Fibroblast of the conjunctiva (primary cell): Measurements from ENCODE around the gene POLE3.
"Not testable (repeated sequence)": the region's sequence is repeated elsewhere in the genome, so short reads cannot be mapped to it uniquely, and the experiment has no call there.

Source experiments
- DNase-seq: peaks from one replicate; pipeline ENCODE4 v3.0.0-alpha.2; 2010; ENCODE audit warnings: low read depth

POLE3 gene

DNA sequence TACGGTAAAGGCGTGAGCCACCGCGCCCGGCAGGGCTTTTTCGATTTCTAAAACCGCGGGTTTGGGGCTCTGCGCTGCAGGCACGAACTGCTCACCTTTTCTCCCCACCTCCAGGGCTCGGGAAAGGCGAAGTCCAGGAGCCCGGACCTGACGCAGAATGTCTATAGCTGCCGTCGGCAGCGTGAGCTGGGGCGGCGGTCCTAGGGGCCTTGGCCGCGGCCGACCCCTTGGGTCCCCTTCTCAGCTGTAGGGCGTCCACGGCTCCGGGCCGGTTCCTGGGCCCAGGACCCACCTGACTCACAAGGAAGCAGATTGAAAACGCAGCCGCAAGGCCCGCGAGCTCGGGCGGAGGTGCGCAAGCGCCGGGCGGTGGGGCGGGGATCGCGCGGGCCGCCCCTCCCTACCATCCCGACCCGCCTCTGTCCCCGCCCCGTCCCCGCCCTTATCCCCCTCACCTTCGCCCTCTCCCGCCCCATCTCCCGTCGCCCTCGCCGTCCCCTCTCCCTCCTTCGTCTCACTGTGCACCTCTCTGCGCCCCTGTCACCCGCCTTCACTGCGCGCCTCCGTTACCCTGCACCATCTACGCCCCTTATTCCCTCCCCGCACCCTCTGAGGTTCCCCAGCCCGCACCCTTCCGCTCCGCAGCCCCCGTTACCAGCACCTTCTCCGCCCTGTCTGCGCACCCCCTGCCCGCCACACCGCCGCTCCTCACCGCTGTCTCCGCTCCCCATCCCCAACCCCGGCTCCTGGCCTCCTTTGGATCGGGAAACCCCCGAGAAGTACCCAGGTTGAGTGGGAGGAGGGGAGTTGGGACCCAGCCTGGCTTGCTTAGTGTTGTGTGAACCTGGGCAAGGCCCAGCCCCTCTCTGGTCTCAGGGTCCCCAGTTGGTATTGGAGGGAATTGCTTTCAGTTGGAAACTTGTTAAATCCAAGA is 33.6 kb downstream of the POLE3 start, which contains the start of gene HDHD3:
TSS of gene HDHD3 (minus strand) at position 353 of the 934 bp plus-strand sequence. CDS start 2,632 bp downstream, outside the sequence.
- peak; percentile 31 for DNase-seq

DNA sequence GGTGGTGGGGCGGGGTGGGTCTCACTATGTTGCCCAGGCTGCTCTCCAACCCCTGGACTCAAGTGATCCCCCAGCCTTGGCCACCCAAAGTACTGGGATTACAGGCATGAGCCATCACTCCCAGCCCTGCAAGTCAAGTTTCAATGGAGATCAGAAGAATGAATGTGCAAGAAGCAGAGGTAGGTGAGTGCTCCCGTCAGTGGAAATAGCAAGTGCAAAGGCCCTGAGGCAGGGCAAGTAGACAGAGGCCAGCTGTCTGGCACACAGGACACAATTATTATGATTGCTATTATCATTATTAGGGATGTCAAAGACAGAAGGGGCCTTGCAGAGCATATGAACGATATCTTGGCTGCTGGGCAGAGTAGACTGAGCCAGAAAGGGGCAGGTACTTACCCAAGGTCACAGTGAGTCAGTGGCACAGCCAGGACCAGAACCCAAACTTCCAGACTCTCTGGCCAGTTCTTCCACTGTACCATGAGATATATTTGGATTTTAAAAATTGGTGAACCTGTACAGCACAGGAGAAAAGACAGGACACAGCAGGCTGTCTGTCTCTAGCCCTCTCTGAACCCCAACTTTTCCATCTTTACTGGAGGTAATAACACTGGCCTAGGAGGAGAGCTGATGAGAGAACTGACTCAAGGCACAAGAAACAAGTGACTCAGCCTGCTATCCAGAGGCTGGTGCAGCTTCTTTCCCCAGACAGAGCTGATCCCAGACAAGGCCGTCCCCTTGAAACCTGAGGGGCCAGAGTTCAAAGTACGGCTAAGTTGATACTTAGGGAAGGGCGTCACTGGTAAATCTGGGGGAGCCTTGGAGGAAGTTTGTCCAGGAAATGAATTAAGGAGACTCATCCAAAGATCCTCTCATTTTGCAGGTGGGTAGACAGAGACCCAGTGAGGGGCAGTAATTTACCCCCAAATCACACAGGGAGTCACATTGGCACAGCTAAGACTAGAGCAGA is 35.1 kb downstream of the POLE3 start:
- no peak for DNase-seq

DNA sequence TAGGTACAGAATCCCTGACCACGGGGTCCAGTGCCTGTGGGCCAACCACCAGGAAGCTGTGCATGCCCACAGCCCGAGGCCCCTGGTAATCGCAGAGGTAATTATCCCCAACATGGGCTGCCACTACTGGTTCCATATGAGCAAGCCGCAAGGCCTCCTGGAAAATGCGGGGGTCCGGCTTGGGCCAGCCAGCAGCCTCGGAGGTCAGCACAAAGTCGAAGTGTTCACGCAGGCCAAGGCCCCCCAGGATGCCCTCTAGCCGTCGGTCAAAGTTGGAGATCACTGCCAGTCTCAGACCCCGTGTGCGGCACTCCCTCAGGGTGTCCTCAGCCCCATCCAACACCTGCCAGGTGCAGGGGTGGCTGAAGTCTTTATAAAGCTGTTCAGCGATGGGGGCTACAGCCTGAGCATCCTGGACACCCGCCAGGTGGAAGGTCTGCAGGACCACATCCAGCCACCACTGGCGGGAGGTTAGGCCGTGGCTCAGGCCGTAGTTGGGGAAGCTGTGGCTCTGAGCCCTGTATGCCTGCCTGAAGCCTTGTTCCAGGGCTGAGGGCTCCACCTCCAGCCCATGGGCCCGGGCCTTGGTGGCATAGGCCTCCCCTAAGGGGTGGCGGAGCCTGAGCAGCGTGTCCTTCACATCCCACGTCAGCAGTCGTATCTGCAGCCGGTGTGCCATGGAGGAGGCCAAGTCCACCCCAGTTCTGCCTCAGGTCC is 36.6 kb downstream of the POLE3 start:
- no peak for DNase-seq

DNA sequence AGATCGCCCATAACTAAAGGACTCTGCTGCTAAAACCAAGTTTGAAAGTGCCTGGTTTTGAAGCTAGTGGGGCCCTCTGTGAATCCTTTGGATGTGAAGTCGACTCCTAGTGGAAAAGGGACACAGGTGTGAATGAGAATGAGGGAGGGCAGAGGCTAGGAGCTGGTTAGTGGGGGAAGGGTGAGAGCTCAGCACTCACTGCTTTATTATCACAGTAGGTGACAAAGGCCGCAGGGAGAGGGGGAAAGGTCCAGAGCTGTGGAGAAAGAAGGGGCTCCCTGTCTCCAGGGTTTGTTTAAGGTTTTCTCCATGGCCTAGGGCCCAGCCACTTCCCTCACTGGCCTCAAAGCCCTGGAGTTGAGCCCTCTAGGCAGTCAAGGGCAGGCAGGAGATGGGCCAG is 37.2 kb downstream of the POLE3 start:
- no peak for DNase-seq

DNA sequence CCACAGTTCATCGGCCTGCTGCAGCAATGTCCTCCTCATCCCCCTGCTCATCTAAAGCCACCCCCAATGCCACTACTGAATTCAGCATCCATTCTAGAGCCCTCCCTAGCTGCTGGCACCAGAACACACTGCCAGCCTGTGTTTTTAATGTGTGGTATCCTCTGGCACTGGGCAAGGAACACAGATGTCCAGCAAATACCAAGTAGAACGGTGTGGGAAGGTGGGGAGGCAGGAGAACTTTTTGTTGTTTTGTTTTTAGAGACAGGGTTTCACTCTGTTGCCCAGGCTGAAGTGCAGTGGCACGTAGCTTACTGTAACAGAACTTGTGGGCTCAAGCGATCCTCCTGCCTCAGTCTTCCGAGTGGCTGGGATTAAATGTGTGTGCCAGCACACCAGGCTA is 38.4 kb downstream of the POLE3 start:
- no peak for DNase-seq

DNA sequence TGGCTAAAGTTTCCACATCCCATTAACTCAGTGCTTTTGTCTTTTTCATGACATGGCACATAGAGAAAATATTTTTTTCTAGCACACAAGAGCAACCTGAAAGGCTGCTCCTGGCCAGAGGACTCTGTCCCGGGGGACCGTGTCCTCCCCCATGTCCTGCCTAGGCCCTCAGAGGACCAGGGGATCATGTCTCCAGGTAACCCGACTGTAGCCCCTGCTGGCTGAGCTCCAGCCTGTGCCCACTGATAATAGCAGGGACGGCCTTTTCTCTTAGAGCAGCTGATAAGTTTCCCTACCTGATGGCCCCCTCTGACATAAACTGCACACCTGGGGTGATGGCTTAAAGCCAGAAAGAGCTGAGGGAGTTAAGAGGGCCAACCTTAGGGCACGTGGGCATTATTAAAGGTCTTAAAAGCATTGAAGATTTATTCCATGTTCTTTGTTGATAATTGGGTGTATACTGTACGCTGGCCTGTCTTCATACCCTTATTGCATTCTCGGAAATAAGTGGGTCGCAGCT is 39.6 kb downstream of the POLE3 start:
- no peak for DNase-seq

DNA sequence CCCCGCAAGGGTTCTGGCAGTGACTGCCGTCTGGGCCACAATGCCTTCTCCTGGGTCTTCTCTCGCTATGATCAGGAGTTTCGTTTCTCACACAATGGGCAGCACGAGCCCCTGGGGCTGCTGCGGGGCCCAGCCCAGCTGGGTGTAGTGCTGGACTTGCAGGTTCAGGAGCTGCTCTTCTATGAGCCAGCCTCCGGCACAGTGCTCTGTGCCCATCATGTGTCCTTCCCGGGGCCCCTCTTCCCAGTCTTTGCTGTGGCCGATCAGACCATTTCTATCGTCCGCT is 40.7 kb downstream of the POLE3 start:
- DNase-seq = no peak

DNA sequence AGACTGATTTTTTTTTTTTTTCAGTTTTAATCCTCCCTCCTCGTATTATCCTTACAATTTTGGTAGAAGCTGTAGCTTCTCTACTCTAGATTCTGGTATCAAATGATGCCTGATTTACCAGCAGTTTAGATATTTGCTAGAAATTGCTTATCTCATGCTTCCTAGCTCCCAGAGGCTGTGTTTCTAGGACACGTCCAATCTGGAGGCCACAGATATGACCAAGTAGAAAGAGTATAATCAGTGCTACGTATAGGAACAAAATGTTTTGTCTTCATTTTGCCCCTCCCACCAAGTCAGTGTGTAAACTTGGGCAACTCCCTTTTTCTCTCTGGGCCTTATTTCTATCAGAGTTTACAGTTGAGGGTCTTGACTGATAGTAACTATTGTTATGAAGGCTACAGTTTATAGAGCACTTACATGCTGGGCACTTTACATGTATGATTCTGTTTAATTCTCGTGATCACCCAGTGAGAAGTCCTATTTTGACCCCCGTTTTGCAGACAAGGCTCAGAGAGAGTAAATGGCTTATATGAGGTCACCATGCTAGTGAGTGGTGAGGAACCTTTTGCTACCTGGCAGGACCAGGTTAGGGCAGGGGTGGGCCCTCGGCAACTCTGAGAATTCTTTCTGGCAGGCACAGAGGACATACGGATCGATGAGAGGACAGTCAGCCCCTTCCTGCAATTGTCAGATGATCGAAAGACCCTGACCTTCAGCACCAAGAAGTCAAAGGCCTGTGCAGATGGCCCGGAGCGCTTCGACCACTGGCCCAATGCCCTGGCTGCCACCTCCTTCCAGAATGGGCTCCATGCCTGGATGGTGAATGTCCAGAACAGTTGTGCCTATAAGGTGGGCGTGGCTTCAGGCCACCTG is 41.3 kb downstream of the POLE3 start:
- no peak for DNase-seq

DNA sequence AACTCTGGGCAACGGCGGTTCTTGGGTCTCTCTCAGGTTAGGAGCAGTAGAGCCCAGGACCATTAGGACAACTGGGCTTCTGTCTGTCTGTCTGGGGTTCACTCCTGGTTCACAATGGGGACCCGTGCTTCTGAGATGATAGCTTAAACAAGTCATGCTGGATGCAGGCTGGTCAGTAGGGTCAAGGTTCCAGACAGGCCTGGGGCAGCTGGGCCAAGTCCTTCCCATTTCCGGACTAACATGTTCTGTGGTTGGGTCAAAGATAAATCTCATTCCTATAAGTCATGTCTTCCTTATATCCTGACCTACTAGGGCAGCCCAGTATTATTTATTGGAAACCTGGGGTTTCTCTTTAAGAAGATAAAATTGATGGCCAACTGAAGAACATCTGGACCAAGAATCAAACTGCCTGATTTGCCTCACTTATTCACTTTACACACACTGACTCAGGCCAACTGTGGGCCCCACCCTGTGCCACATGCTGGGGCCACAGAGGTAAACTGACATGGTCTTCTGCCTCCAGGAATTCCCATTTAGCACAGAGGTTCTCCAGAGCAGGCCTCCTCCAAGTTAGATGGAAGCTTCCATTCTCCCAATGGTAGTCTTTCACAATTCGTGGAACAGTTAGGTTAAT is 42.0 kb downstream of the POLE3 start:
- no peak for DNase-seq

DNA sequence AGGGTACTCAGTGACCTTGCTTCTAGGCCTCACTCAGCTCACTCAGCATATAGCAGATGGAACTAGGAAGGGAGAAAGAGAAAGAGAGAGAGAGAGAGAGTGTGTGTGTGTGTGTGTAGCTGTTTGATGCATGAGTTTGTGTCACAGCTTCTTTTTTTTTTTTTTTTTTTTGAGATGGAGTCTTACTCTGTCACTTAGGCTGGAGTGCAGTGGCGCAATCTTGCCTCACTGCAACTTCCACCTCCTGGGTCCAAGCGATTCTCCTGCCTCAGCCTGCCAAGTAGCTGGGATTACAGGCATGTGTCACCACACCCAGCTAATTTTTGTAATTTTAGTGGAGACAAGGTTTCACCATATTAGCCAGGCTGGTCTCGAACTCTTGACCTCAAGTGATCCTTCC is 44.8 kb downstream of the POLE3 start:
- DNase-seq = not testable (repeated sequence)

DNA sequence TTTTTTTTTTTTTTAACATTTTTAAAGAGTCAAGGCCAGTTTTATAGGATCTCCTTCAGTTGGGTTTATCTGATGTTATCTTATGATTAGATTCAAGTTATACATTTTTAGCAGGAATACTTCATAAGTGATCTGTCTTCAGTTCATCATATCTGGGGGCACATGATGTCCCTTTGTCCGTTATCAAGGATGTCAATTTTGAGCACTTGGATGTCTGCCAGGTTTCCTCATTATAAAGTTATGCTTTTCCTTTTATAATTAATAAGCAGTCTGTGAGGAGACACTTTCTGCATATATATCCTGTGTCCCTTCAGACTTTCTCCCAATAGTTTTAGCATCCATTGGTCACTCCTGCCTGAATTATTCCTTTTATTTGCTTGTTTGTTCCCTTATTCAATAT is 45.5 kb downstream of the POLE3 start:
- DNase-seq = no peak

DNA sequence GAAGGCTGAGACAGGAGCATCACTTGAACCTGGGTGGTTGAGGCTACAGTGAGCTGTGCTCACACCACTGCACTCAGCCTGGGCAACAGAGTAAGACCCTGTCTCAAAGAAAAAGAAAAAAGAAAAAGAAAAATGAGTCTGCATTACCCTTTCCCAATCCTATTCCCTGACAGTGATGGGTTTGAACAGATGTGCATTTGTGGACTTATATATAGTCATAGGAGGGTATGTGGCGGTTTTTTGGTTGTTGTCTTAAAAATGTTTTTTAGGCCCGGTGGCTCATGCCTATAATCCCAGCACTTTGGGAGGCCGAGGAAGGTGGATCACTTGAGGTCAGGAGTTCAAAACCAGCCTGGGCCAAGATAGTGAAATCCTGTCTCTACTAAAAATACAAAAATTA is 47.1 kb downstream of the POLE3 start:
- DNase-seq = no peak

DNA sequence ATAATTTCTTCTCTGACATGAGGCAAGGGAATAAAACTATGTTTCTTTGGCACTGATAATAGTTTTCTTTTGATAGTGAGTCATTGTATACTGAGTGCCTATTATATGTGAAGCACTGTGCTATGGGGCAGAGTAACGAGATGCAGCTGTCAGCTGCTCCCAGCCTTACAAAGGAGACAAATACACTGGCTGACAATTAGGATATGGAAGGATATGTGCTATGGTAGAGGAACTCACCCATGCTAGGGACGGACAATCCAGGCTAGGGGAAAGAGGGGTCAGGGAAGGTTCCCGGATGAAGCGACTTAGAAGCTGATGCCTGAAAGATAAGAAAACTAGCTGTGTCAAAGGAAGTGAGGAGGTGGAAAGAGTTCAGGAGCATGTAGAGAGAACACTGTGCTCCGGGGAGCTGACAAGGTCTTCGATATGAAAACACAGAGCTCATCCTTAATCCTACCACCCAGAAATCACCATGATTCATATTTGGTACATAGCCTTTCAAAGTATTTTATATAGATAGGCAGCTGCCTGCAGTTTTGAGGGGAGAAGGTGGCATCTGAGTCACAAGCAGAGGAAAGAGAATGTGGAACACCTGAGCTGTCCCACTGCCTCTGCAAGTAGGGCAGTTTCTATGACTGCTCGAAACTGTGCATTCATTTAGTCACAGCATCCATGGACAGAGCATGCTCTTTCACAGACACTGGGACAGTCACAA is 49.0 kb downstream of the POLE3 start:
- DNase-seq = peak; percentile 27

DNA sequence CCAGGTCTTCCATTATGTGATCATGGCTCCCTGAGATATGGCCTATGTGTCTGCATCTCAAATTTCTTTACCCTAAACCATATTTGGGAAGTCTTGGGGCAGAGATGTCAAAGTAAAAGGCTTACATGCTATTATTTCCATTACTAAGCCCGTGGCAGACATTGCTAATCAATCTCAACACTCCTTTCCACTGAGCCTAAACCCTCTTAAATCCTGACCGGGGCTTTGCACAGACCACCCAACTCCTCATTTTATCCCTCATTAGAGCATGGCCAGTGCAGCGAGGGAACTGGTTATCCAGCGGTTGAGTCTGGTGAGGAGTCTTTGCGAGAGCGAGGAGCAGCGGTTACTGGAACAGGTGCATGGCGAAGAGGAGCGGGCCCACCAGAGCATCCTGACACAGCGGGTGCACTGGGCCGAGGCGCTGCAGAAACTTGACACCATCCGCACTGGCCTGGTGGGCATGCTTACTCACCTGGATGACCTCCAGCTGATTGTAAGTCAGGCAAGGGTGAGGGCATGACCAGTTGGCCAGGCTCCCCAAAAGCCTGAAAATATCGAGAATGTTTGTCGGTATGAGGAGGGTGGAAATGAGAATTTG is 50.1 kb downstream of the POLE3 start:
- DNase-seq = no peak

DNA sequence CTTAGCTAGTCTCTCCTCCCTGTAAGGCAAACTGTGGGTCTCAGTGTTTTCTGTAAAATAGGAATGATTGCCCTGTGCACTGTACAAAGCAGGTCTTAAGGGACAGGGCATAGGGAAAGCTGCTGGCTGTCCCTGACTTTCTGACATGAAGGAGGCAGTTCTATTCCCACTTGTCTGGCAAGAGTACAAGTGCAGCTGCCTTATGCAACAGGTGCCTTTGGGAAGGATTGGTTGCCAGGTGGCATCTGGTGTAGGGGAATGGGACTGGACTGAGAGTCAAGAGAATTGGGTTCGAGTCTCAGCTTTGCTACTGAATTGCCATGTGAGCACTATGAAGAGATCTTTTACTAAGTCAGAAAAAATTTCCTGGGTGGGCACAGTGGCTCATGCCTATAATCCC is 51.1 kb downstream of the POLE3 start:
- no peak for DNase-seq
